ENCODE data around the gene SUGCT.
"Not testable (repeated sequence)": the region's sequence is repeated elsewhere in the genome, so short reads cannot be mapped to it uniquely, and the experiment has no call there.

SUGCT gene

DNA sequence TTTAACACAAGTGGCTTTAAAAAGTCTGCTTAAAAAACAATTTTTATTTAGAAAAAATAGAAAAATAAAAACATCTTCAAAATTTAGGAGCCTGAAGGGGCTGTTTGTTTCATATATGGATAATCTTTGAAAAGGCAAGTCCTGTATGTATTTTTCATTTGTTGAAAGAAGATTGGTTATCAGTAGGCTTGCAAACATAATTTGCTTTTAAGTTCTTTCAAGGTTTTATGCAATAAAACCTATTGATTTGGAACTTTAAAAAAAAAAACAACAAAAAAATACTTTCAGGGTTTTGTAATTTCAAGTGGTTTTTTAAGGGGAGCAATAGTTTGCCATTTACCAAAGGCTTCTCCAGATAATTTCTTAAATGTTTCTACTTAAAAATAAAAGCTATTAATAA, 36.0 kb upstream of the SUGCT start:
- DNase-seq (ENCODE audit: extremely low read depth, low read depth) = no peak

DNA sequence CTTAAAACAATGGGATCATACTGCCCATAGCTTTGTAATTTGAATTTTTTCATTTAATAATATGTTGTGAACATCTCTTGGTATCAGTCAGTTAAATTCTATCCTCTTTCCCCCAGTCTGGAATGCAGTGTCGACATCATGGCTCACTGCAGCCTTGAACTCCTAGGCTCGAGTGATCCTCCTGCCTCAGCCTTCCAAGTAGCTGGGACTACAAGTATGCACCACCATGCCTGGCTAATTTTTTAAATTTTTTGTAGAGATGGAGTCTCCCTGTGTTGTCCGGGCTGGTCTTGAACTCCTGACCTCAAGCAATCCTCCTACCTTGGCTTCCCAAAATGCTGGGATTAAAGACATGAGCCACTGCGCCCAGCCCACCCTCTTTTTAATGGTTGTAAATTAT, 35.0 kb upstream of the SUGCT start:
- TF ChIP-seq, protein P1, sequence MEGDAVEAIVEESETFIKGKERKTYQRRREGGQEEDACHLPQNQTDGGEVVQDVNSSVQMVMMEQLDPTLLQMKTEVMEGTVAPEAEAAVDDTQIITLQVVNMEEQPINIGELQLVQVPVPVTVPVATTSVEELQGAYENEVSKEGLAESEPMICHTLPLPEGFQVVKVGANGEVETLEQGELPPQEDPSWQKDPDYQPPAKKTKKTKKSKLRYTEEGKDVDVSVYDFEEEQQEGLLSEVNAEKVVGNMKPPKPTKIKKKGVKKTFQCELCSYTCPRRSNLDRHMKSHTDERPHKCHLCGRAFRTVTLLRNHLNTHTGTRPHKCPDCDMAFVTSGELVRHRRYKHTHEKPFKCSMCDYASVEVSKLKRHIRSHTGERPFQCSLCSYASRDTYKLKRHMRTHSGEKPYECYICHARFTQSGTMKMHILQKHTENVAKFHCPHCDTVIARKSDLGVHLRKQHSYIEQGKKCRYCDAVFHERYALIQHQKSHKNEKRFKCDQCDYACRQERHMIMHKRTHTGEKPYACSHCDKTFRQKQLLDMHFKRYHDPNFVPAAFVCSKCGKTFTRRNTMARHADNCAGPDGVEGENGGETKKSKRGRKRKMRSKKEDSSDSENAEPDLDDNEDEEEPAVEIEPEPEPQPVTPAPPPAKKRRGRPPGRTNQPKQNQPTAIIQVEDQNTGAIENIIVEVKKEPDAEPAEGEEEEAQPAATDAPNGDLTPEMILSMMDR (IDR thresholded peaks at IDR 0.05; ENCODE audit: low read depth, low read length) = no peak
- no peak for DNase-seq (ENCODE audit: extremely low read depth, low read depth)

More for the DNA sequence above, 36.0 kb upstream of the SUGCT start:
- TF ChIP-seq, protein P1 (IDR thresholded peaks at IDR 0.05; ENCODE audit: low read depth, low read length) = no peak

DNA sequence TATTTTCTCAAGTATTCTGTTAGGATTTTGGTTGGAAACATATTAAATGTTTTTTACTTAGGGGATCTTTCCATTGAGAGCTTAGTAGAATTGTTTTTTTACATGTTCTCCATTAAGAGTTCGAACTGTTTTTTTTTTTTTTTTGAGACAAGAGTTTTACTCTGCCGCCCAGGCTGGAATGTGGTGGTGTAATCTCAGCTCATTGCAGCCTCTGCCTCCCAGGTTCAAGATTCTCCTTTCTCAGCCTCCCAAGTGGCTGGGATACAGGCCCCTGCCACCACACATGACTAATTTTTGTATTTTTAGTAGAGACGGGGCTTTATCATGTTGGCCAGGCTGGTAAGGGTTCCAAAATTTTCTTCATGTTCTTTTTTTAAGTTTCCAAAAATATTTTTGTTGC, 33.6 kb upstream of the SUGCT start:
- DNase-seq (ENCODE audit: extremely low read depth, low read depth) = no peak
- TF ChIP-seq, protein P1 (IDR thresholded peaks at IDR 0.05; ENCODE audit: low read depth, low read length) = no peak

DNA sequence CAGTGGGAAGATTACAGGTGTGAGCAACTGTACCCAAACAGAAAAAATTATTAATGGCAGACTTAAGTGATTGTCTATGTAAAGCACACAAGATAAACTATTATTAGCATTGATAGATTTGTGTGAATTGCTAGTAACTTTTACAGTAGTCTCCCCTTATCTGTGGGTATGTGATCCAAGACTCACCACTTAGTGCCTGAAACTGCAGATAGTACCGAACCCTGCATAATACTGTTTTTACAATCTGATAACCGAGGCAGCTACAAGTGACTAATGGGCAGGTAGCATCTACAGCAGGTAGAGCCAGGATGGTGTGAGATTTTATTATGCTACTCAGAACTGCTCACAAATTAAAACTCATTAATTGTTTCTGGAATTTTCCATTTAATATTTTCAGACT, 31.9 kb upstream of the SUGCT start:
- DNase-seq (ENCODE audit: extremely low read depth, low read depth) = no peak
- TF ChIP-seq, protein P1 (IDR thresholded peaks at IDR 0.05; ENCODE audit: low read depth, low read length) = no peak

DNA sequence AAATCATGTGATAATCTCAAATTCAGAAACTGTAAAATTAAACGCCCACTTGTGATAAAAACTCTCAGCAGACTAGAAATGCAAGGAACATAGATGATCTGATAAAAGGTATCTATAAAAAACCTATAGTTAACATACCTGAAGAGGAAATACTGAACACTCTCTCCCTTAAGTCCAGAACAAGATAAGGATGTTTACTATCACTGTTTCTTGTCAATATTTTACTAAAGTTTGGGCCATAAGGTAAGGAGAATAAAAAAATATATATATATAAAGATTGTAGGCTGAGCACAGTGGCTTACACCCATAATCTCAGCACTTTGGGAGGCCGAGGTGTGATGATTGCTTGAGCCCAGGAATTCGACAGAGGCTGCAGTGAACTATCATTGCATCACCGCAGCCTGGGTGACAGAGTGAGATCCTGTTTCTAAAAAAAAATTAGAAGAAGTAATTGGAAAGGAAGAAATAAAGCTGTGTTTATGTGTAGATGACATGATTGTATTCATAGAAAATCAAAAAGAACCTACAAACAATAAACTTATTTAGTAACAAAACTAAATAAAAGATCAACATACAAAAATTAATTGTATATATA, 28.8 kb upstream of the SUGCT start:
- TF ChIP-seq, protein P1 (IDR thresholded peaks at IDR 0.05; ENCODE audit: low read depth, low read length) = no peak
- no peak for DNase-seq (ENCODE audit: extremely low read depth, low read depth)

DNA sequence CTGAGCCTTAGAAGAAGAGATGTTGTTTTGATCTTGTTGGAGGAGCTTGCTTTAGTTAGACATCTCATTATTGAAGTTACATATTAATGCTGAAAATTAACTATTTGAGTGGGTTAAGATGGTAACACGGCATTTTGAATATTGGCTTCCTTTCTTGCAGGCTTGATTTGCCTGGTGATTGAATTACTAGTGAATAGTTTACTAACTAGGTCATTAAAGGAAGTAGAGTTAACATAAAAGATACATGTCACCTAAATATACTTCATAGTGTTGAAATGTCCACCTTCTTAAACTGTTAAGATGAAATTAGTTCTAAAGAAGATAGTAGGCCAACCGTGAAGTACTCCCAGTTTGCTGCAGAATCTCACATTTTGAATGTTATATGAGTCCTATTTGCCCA, 18.9 kb upstream of the SUGCT start:
- no peak for DNase-seq (ENCODE audit: extremely low read depth, low read depth)
- TF ChIP-seq, protein P1 (IDR thresholded peaks at IDR 0.05; ENCODE audit: low read depth, low read length) = no peak

DNA sequence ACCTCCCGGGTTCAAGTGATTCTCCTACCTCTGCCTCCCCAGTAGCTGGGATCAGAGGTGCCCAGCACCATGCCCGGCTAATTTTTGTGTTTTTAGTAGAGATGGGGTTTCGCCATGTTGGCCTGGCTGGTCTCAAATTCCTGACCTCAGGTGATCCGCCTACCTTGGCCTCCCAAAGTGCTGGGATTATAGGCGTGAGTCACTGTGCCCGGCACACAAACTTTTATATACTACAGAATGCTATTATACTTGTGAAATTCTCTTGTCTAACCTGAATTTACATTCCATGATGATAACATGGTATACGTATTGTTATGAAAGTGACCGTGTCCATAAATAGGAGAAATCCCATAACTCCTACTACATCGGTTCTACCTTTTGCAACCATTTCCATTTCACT, 17.6 kb upstream of the SUGCT start:
- not testable (repeated sequence) for DNase-seq (ENCODE audit: extremely low read depth, low read depth)

DNA sequence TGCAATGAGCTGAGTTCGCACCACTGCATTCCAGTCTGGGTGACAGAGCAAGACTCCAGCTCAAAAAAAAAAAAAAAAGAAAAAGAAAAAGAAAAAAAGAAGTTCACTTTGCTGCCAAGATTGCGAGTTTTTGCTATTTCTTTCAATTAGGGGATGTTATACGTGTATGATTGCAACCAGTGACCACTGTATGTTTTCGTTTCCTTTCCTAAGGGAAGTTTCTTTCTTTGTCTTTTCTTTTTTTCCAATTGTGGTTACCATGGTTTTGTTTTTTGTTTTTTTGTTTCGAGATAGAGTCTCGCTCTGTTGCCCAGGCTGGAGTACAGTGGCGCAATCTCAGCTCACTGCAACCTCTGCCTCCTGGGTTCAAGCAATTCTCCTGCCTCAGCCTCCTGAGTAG, 16.6 kb upstream of the SUGCT start:
- not testable (repeated sequence) for DNase-seq (ENCODE audit: extremely low read depth, low read depth)
